Bladder microvascular endothelial cell (primary cell): ENCODE measurements around the gene ATP2C1. TPM values are rescaled to one million over a fixed set of nuclear protein-coding genes. Genes with fewer than 3 reads are reported as not detected.

Experiments used
- total RNA-seq: library from RNA; depleted of rRNA; stranded (reverse); fragments of >200 nt; gene quantifications from 2 replicates; pipeline ENCODE4 v1.2.3, GENCODE V29; 2014

ATP2C1 gene
- total RNA-seq = 94.7 and 211 TPM in 2 replicates

GRCh38 chr3:130893376-130894129, at the start of gene ATP2C1:
ATP2C1 (plus strand) TSS chr3:130894084; CDS start chr3:130894770, 686 bp downstream.

GRCh38 chr3:131026321-131027151, 132.7 kb downstream of the ATP2C1 start, which contains the start of the genes ASTE1 and NEK11:
ASTE1 (minus strand) TSS chr3:131026825; CDS start chr3:131025306, 1,519 bp downstream.
NEK11 (plus strand) TSS chr3:131026877; CDS start chr3:131029709, 2,832 bp downstream.

Other genes starting within 250 kb of the ATP2C1 start
- 25.3 and 49.0 TPM in 2 replicates for gene PIK3R4, start 147.3 kb upstream of the ATP2C1 start, total RNA-seq
- 3.9 and 6.0 TPM in 2 replicates for gene ASTE1, start 132.7 kb downstream of the ATP2C1 start, total RNA-seq
- 1.9 and 3.0 TPM in 2 replicates for gene NEK11, start 132.8 kb downstream of the ATP2C1 start, total RNA-seq